Spleen (tissue), 11 donors: Measurements from ENCODE around the gene BARX1. TPM values are rescaled to one million over a fixed set of nuclear protein-coding genes. Genes with fewer than 3 reads are reported as not detected.

Source experiments
- DNase-seq: peaks from one replicate; pipeline ENCODE4 v3.0.0-alpha.2; 2020
- H3K27ac ChIP-seq, 8 donors: fragments of 200-600 bp; sonication (generic) in 7 of 8; 1 replicate in 4 of 8; 2 replicates in 4 of 8; pipeline versions ENCODE4 v1.5.0 to v1.8.0; 2016 to 2021; ENCODE audit warnings: inconsistent platforms in 4 of 8, mild to moderate bottlenecking in 4 of 8, moderate library complexity in 1 of 8
- H3K27me3 ChIP-seq, 7 donors: fragments of 200-600 bp; sonication (generic) in 6 of 7; replicated peaks in 1 of 7; 1 replicate in 4 of 7; 2 replicates in 3 of 7; pipeline versions ENCODE4 v1.5.0 to v1.8.0; 2016 to 2021; ENCODE audit warnings: inconsistent platforms in 3 of 7, mild to moderate bottlenecking in 1 of 7
- H3K36me3 ChIP-seq, 6 donors: fragments of 200-600 bp; sonication (generic) in 5 of 6; 1 replicate in 4 of 6; 2 replicates in 2 of 6; pipeline versions ENCODE4 v1.5.0 to v1.8.0; 2016 to 2021; ENCODE audit warnings: inconsistent platforms in 2 of 6
- H3K4me1 ChIP-seq, 6 donors: fragments of 200-600 bp; sonication (generic) in 5 of 6; 1 replicate in 3 of 6; 2 replicates in 3 of 6; pipeline versions ENCODE4 v1.5.0 to v1.8.0; 2016 to 2021; ENCODE audit warnings: inconsistent platforms in 3 of 6
- H3K4me3 ChIP-seq, 8 donors: fragments of 200-600 bp; sonication (generic) in 7 of 8; 1 replicate in 4 of 8; 2 replicates in 4 of 8; pipeline versions ENCODE4 v1.5.0 to v1.8.0; 2016 to 2021; ENCODE audit warnings: inconsistent platforms in 4 of 8, mild to moderate bottlenecking in 4 of 8, moderate library complexity in 2 of 8
- H3K9me3 ChIP-seq, 8 donors: fragments of 200-600 bp; sonication (generic) in 7 of 8; 1 replicate in 4 of 8; 2 replicates in 4 of 8; pipeline versions ENCODE4 v1.5.0 to v1.8.0; 2016 to 2021; ENCODE audit warnings: inconsistent platforms in 4 of 8
- POLR2A ChIP-seq, 3 donors: fragments of 450-650 bp; IDR thresholded peaks; one replicate each; pipeline ENCODE4 v1.5.1; 2017; ENCODE audit warnings: antibody characterized with exemption in 3 of 3, mild to moderate bottlenecking in 1 of 3
- POLR2AphosphoS5 ChIP-seq, 3 donors: sonication (generic); formaldehyde crosslinking; IDR thresholded peaks; one replicate each; pipeline ENCODE4 v1.5.1; 2017; ENCODE audit warnings: antibody characterized with exemption in 3 of 3
- WGBS, 5 donors: extraction: QIAGEN DNeasy Blood & Tissue Kit in 3 of 5; methylation state at CpG; one replicate each; pipeline versions ENCODE4 v1.1.5 to v1.1.7; 2013 to 2018; 5-methylcytosine and 5-hydroxymethylcytosine counted together
- intact Hi-C: fragments of 100-400 bp; cut with DNase I; formaldehyde crosslinking; loops from one replicate; pipeline ENCODE4 v1.15.0; 2023; ENCODE audit warnings: low total_unique reads
- polyA plus RNA-seq, 3 donors: library from polyadenylated mRNA; stranded (reverse); fragments of 200-250 nt; gene quantifications; one replicate each; pipeline ENCODE4 v1.2.1, GENCODE V29; 2013
- total RNA-seq, 7 donors: library from RNA; depleted of rRNA in 3 of 7; stranded (reverse); fragments of >200 nt in 3 of 7; fragmentation: NEBNext Ultra II Directional in 4 of 7; extraction: Animal tissue kit (Norgen Biotek cat#: 25700) in 4 of 7; gene quantifications; one replicate each; pipeline versions ENCODE4 v1.1.0 to v1.2.1, GENCODE V29; 2016 to 2021
- TF ChIP-seq, protein P1 (sequence below), 11 experiments: fragments of 200-600 bp in 7 of 11; fragments of 450-650 bp in 4 of 11; sonication (generic) in 4 of 11; IDR thresholded peaks in 8 of 11; conservative IDR thresholded peaks in 3 of 11; 1 replicate in 7 of 11; 2 replicates in 4 of 11; pipeline versions ENCODE4 v1.4.0 to v1.8.0; 2016 to 2021; ENCODE audit warnings: antibody characterized with exemption in 11 of 11, inconsistent platforms in 4 of 11, mild to moderate bottlenecking in 1 of 11
- donor health status: healthy with polysubstance abuse.
- donor health status: DM: no; HTN: no; CAD: no; lungs with moderate emphysema.
- donor health status: DM: no; HTN: no; CAD: no.
- donor health status: Bipolar disorder and iron deficiency.
- donor health status: healthy.
- donor health status: DM: no; HTN: no; CAD: no.
- donor health status: DM: yes; HTN: yes; CAD: no.

Gene BARX1
- total and polyA plus RNA-seq, 10 donors, result 0.07 to 0.21 TPM; not detected in 8

- peaks cover 0 to 10% (median 5%) of the 10 kb centered on the region in 8 donors for H3K9me3 ChIP-seq
Measured at GRCh38 chr9:93979721-93980120, 24.6 kb upstream of the BARX1 start.

GRCh38 chr9:93978551-93978950 lies 23.4 kb upstream of the BARX1 start:
- TF ChIP-seq, protein P1, sequence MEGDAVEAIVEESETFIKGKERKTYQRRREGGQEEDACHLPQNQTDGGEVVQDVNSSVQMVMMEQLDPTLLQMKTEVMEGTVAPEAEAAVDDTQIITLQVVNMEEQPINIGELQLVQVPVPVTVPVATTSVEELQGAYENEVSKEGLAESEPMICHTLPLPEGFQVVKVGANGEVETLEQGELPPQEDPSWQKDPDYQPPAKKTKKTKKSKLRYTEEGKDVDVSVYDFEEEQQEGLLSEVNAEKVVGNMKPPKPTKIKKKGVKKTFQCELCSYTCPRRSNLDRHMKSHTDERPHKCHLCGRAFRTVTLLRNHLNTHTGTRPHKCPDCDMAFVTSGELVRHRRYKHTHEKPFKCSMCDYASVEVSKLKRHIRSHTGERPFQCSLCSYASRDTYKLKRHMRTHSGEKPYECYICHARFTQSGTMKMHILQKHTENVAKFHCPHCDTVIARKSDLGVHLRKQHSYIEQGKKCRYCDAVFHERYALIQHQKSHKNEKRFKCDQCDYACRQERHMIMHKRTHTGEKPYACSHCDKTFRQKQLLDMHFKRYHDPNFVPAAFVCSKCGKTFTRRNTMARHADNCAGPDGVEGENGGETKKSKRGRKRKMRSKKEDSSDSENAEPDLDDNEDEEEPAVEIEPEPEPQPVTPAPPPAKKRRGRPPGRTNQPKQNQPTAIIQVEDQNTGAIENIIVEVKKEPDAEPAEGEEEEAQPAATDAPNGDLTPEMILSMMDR (IDR thresholded peaks at IDR 0.05 in 8 of 11, conservative IDR thresholded peaks at IDR 0.05 in 3 of 11), result no peak
- TF ChIP-seq POLR2A (IDR thresholded peaks at IDR 0.05) (no peak), POLR2AphosphoS5 (IDR thresholded peaks at IDR 0.05) (no peak)
- no peak overlapping the region for H3K27ac ChIP-seq
- no peaks in the 10 kb centered on the region for H3K36me3 ChIP-seq
- intact Hi-C loops, result no loop called here
- no peak for DNase-seq
- no peak overlapping the region for H3K4me3 ChIP-seq
- peaks cover 0 to 25% (median 0%) of the 10 kb centered on the region in 7 donors for H3K27me3 ChIP-seq
- WGBS, 5 donors, result 67 to 94% (median 82%) methylated on average over 2 of the region's 2 CpGs
- no peaks in the 10 kb centered on the region for H3K4me1 ChIP-seq
- peaks cover 0 to 5% (median 3%) of the 10 kb centered on the region in 8 donors for H3K9me3 ChIP-seq

More at GRCh38 chr9:93979721-93980120, 24.6 kb upstream of the BARX1 start:
- H3K36me3 ChIP-seq, result no peaks in the 10 kb centered on the region
- 74 to 93% (median 80%) methylated on average over 4 of the region's 4 CpGs for WGBS, 5 donors
- H3K4me1 ChIP-seq, result no peaks in the 10 kb centered on the region
- TF ChIP-seq, protein P1 (IDR thresholded peaks at IDR 0.05 in 8 of 11, conservative IDR thresholded peaks at IDR 0.05 in 3 of 11), result no peak
- TF ChIP-seq POLR2A (IDR thresholded peaks at IDR 0.05) (no peak), POLR2AphosphoS5 (IDR thresholded peaks at IDR 0.05) (no peak)
- no peak overlapping the region for H3K27ac ChIP-seq
- intact Hi-C loops, result no loop called here
- no peak overlapping the region for H3K4me3 ChIP-seq
- H3K27me3 ChIP-seq, result peaks cover 0 to 25% (median 0%) of the 10 kb centered on the region in 7 donors
- DNase-seq, result no peak

DNA sequence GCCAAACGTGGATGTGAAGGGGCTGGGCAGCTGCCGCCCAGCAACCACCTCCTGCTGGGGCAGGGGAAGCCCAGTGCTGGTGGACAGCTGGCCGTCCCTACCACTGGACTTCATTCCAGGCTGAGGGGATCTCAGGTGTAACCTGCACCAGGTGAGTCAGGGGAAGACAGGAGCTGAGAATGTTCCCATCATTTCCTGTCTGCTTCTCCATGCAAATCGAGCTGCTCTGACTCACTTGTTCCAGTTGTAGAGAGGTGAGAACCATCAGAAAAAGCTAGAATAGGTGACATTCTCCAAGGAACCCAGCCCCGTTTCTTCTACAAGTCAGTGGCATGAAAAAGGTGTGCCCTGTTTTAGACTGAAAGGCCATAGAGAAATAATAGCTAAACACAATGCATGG lies 21.8 kb upstream of the BARX1 start:
- TF ChIP-seq, protein P1 (IDR thresholded peaks at IDR 0.05 in 8 of 11, conservative IDR thresholded peaks at IDR 0.05 in 3 of 11), result no peak
- no peak for TF ChIP-seq POLR2A (IDR thresholded peaks at IDR 0.05)
- no peak for TF ChIP-seq POLR2AphosphoS5 (IDR thresholded peaks at IDR 0.05)
- no peak for DNase-seq
- Histone ChIP-seq H3K36me3 (no peaks in the 10 kb centered on the region), H3K27ac (no peak overlapping the region), H3K4me1 (no peaks in the 10 kb centered on the region), H3K27me3 (peaks cover 0 to 25% (median 0%) of the 10 kb centered on the region in 7 donors), H3K4me3 (no peak overlapping the region), H3K9me3 (peaks cover 0 to 21% (median 19%) of the 10 kb centered on the region in 8 donors)
- WGBS, 5 donors, result 63 to 81% (median 73%) methylated on average over 5 of the region's 5 CpGs
- intact Hi-C loops, result no loop called here

DNA sequence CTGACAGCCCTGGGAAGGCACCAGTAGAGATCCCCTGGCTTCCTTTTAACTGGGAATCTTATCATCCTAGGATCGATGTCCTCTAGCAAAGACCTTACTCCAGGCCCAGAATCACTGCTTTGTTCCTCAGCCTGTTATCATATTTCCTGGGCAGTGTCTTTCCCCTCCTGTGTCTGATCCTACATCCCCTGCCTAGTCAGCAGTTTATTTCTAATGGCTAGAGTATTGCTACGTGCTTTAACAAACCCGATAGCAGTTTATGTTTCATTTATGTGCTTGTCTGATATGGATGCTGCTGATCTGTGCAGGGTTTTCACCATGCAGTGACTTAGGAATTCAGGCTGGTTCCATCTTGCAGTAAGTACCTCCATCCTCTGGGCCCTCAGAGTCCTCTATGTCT lies 20.9 kb upstream of the BARX1 start:
- Histone ChIP-seq H3K27ac (no peak overlapping the region), H3K4me1 (no peaks in the 10 kb centered on the region), H3K4me3 (no peak overlapping the region), H3K36me3 (no peaks in the 10 kb centered on the region), H3K27me3 (peaks cover 0 to 25% (median 0%) of the 10 kb centered on the region in 7 donors), H3K9me3 (peaks cover 0 to 28% (median 22%) of the 10 kb centered on the region in 8 donors)
- no peak for DNase-seq
- 75 to 87% (median 82%) methylated on average over 3 of the region's 3 CpGs for WGBS, 5 donors
- no peak for TF ChIP-seq POLR2AphosphoS5 (IDR thresholded peaks at IDR 0.05)
- TF ChIP-seq POLR2A (IDR thresholded peaks at IDR 0.05), result no peak
- TF ChIP-seq, protein P1 (IDR thresholded peaks at IDR 0.05 in 8 of 11, conservative IDR thresholded peaks at IDR 0.05 in 3 of 11), result no peak
- intact Hi-C loops, result no loop called here
